ENCODE measurements around the gene FOXE1.

GRCh38 chr9:97840521-97840920 lies 12.5 kb upstream of the FOXE1 start:
- no peak for TF ChIP-seq REST (IDR thresholded peaks at IDR 0.05; ENCODE audit: low read depth)
- no peak for TF ChIP-seq CTCF (IDR thresholded peaks at IDR 0.05 in 2 of 3, conservative IDR thresholded peaks at IDR 0.05 in 1 of 3; ENCODE audit: borderline replicate concordance in 1 of 3, insufficient read depth in 1 of 3, low read depth in 2 of 3, low read length in 2 of 3)
- TF ChIP-seq ELF1 (IDR thresholded peaks at IDR 0.05; ENCODE audit: borderline replicate concordance, low read depth) = no peak
- no peak for TF ChIP-seq CBX3 (IDR thresholded peaks at IDR 0.05; ENCODE audit: low read depth)

Measured in HCT116 (cell line).